ENCODE data around the gene AGR3. TPM values are rescaled to one million over a fixed set of nuclear protein-coding genes. Genes with fewer than 3 reads are reported as not detected.

AGR3 gene
- total RNA-seq, 4 donors from 2014 or later, result 3.4 TPM; not detected in 3

DNA sequence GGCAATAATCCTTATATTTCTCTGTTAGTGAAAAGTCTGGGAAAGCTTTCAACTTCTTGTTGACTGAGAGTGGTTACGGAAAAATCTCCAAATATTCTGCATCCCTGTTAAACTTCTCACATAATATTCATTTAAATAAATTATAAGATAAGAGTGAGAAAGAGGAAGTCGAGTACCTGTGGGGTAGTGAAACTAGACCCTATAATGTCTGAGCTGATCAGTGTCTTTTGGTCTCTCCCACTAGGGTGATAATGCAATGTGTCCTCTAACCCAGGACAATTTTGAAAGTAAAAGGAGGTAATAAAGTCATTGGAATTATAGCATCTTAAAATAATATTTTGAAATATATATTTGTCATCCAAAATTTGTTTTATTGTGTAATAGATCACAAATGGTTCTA, 2.1 kb upstream of the AGR3 start:
- Histone ChIP-seq H3K27me3 (no peaks in the 10 kb centered on the region), H3K36me3 (no peaks in the 10 kb centered on the region), H3K4me3 (no peak overlapping the region), H3K9me3 (no peaks in the 10 kb centered on the region), H3K4me1 (no peaks in the 10 kb centered on the region), H3K27ac (no peak overlapping the region)
- no peak for DNase-seq
- intact Hi-C loops (cut with DNase I), result no loop called here
- 70 to 74% methylated on average over 2 of the region's 2 CpGs for WGBS, 2 donors
- no peak for TF ChIP-seq POLR2A (IDR thresholded peaks at IDR 0.05)
- TF ChIP-seq CTCF (IDR thresholded peaks at IDR 0.05), result no peak

GRCh38 chr7:16880554-16880953, 1.2 kb downstream of the AGR3 start:
- WGBS, 2 donors, result 79 to 91% methylated on average over 1 of the region's 1 CpG
- no peak for DNase-seq
- H3K4me3 ChIP-seq, result no peak overlapping the region
- H3K27ac ChIP-seq, result no peak overlapping the region
- no peak for TF ChIP-seq POLR2A (IDR thresholded peaks at IDR 0.05)
- TF ChIP-seq CTCF (IDR thresholded peaks at IDR 0.05), result no peak
- no peaks in the 10 kb centered on the region for H3K9me3 ChIP-seq
- H3K36me3 ChIP-seq, result no peaks in the 10 kb centered on the region
- no peaks in the 10 kb centered on the region for H3K4me1 ChIP-seq
- intact Hi-C loops (cut with DNase I), result no loop called here
- no peaks in the 10 kb centered on the region for H3K27me3 ChIP-seq

GRCh38 chr7:16879181-16879580, 2.6 kb downstream of the AGR3 start:
- WGBS, 2 donors, result 89 to 96% methylated on average over 1 of the region's 1 CpG
- intact Hi-C loops (cut with DNase I), result no loop called here
- H3K4me3 ChIP-seq, result no peak overlapping the region
- H3K9me3 ChIP-seq, result no peaks in the 10 kb centered on the region
- no peaks in the 10 kb centered on the region for H3K36me3 ChIP-seq
- no peak overlapping the region for H3K27ac ChIP-seq
- no peaks in the 10 kb centered on the region for H3K4me1 ChIP-seq
- DNase-seq, result no peak
- no peak for TF ChIP-seq CTCF (IDR thresholded peaks at IDR 0.05)
- TF ChIP-seq POLR2A (IDR thresholded peaks at IDR 0.05), result no peak
- H3K27me3 ChIP-seq, result no peaks in the 10 kb centered on the region

DNA sequence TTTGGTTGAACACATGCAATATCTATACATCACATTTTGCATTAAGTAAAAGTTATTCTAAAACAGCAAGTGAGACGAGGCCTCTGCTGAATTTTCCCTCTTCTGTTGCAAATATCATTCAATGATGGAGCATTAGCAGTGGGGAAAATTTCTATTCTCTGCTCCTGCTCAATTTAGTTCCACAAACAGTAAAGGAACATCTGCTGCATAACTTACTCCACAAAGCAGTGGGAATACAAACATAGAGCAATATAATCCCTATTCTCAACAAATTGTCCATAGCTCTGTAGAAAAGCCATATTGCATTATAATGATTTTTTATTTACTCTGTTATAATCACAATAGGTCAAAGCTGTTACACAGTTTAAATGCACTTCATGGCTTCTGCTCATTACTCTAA, 5.9 kb downstream of the AGR3 start:
- H3K27ac ChIP-seq, result no peak overlapping the region
- H3K27me3 ChIP-seq, result no peaks in the 10 kb centered on the region
- no peaks in the 10 kb centered on the region for H3K36me3 ChIP-seq
- H3K9me3 ChIP-seq, result peaks cover 0 to 15% (median 0%) of the 10 kb centered on the region in 3 donors
- TF ChIP-seq POLR2A (IDR thresholded peaks at IDR 0.05) (no peak), CTCF (IDR thresholded peaks at IDR 0.05) (no peak)
- no peaks in the 10 kb centered on the region for H3K4me1 ChIP-seq
- WGBS, 2 donors, result 63 to 65% methylated on average over 1 of the region's 1 CpG
- H3K4me3 ChIP-seq, result no peak overlapping the region
- no peak for DNase-seq
- intact Hi-C loops (cut with DNase I), result no loop called here

DNA sequence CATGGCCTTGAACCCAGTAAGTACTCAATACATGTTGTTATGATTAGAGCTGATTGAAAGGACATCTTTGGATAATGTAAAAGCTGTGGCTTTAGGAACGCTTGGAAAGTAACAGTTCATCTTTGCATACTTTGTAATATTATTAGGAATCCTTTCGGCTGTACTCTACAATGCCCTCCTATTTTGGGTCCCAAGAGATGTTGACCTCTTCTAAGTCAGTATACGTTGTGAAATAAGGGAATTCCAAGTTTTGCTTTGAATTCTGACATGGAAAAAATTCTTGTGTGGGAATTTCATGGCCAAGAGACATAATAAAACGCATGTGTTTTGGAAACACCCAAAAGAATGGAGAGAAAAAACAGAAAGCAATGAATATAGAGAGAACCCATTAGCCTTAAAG, 7.7 kb downstream of the AGR3 start:
- Histone ChIP-seq H3K36me3 (no peaks in the 10 kb centered on the region), H3K4me1 (no peaks in the 10 kb centered on the region), H3K27ac (no peak overlapping the region), H3K27me3 (no peaks in the 10 kb centered on the region), H3K9me3 (peaks cover 0 to 15% (median 0%) of the 10 kb centered on the region in 3 donors), H3K4me3 (no peak overlapping the region)
- 38 to 54% methylated on average over 4 of the region's 4 CpGs for WGBS, 2 donors
- TF ChIP-seq CTCF (IDR thresholded peaks at IDR 0.05) (no peak), POLR2A (IDR thresholded peaks at IDR 0.05) (no peak)
- intact Hi-C loops (cut with DNase I), result no loop called here
- no peak for DNase-seq

All from esophagus squamous epithelium (tissue), 5 donors.